GM12873 (cell line): ENCODE measurements around the gene MRPL36.

Source experiments
- TF ChIP-seq, protein P1 (sequence below): IDR thresholded peaks from 2 replicates; pipeline ENCODE4 v1.5.1; 2012; ENCODE audit warnings: low read depth, mild to moderate bottlenecking, moderate library complexity, low read length, control low read depth; ENCODE audit not compliant: insufficient read depth; ENCODE audit errors: missing control alignments

Gene MRPL36

DNA sequence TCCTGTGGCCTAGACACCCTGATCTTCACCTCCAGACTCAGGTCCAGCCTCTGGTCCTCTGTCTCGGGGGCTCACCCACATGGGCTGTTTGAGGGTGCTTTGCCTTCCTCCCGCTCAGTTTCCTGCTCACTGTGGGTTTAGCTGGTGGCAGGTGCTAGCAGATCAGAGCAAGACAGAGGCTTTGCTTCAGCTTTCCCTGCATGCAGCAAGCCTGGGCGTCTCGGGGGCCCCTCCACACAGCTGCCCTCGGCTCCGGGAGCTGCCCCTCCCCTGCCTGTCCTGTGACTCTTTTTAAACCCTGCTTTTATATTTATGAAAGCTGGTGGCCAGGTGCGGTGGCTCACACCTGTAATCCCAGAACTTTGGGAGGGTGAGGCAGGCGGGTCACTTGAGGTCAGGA, 14.6 kb downstream of the MRPL36 start:
- TF ChIP-seq, protein P1, sequence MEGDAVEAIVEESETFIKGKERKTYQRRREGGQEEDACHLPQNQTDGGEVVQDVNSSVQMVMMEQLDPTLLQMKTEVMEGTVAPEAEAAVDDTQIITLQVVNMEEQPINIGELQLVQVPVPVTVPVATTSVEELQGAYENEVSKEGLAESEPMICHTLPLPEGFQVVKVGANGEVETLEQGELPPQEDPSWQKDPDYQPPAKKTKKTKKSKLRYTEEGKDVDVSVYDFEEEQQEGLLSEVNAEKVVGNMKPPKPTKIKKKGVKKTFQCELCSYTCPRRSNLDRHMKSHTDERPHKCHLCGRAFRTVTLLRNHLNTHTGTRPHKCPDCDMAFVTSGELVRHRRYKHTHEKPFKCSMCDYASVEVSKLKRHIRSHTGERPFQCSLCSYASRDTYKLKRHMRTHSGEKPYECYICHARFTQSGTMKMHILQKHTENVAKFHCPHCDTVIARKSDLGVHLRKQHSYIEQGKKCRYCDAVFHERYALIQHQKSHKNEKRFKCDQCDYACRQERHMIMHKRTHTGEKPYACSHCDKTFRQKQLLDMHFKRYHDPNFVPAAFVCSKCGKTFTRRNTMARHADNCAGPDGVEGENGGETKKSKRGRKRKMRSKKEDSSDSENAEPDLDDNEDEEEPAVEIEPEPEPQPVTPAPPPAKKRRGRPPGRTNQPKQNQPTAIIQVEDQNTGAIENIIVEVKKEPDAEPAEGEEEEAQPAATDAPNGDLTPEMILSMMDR, result no peak

DNA sequence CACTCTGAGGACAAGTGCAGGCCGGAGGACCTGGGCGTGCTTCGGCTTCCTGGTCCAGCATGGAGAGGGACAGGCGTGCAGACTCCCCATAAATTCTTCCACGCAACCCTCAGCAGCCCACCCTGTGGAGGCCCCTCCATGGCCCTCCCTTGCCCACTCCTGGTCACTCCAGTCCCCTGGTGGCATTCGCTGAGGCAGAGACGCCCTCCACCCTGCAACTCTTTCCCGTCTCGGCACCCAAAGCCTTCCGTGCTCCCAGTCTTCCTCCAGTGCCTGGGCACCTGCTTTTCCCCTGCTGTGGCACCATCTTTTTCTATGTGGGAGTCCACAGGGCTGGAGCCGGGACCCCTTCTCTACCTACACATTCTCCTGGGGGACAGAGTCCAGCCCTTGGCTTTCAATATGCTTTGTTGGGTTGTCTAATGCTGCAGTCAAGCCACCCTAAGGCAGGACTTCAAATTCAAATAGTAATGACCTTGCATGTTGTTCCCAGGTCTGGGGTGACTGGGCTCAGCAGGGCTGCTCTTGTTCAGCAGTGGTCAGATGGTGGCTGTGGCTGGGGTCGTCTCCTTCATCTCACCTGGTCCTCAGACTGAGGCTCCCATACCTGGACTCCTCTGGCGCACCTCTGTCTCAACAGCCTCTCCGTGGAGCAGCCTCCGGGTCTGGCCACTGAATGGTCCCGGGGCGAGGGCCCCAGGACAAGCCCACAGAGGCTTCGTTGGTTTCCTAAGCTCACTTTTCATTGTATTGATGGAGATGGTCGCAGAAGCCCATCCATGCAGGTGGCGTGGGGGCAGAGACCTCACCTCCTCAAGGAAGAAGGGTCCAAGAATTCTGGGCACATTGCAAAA, 15.2 kb downstream of the MRPL36 start:
- TF ChIP-seq, protein P1, result no peak

DNA sequence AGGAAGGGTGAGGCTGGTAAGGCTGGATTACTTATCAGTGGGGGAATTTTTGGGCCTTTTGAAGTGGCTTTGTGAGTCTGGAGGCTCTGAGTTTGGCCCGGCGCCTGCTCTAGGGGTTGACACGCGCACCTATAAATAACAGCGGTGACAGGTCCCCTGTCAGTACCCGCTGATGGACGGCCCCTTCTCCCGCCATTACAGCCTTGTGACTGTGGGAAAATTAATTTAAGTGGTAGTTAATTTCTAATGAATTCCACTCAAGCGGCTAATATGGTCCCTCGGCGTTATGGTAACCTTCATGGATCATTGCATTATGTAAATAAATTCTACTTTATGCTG, 16.5 kb downstream of the MRPL36 start:
- TF ChIP-seq, protein P1, result no peak

DNA sequence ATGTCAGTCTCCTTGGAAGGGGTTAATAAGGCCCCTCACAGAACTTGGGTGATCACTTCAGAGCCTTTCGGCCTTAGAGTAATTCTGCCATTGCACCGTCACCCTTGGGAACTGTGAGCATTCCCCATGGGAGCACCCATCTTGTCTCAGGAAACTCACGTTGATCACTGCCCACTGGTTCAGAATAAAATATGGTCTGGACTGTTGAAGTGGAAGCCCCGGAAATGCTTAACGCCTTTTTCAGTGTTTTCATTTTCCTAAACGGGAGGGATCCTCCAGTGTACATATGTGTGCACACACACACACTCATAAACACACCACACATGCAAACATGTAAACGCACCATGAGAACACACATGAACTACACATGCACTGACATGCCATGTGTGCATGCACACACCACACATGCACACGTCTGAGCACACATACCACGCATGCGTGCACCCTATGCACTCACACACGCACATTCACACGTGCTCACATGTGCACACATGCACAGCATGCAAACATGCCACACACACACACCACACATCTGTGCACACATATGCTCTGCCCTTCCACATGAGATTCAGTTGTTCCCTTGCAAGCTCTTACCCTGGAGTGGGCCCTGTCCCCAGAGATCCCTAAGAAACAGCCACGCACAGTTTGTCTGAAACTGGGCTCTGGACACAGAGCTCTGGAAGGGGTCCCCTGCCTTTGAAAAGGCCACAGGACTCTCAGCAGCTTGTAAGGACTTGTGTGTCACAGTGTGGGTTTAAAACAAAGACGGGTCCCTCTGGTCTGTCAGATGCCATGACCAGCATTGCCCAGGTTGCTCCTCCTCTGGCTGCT, 17.0 kb downstream of the MRPL36 start:
- TF ChIP-seq, protein P1, result no peak

DNA sequence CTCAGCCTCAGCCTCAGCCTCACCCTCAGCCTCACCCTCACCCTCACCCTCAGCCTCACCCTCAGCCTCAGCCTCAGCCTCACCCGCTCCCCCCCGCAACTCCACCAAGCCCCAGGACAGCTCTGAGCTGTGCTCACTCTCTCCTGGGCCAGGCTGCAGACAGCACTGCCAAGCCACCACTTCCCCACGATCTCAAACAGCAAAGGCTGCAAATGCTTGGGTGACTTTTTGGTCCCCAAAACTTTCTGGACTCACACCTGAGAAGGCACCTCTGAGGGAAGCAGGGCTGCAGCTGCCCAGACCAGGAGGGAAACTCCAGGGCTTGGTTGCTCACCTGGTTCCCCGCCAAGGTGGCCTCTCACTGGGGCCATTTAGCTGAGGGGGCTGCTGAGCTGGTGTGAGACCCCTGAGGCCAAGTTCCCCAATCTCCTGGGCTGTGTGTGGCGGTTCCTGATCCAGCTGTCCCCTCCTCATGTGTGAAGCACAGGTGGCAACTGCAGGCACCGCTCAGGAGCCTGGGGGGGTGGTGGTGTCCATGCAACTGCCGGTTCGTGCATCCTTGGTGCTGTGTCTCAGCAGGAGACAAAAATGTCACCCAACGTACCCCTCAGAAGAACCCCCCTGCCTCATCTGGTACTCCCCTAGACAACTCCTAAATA, 17.8 kb downstream of the MRPL36 start:
- TF ChIP-seq, protein P1, result no peak

DNA sequence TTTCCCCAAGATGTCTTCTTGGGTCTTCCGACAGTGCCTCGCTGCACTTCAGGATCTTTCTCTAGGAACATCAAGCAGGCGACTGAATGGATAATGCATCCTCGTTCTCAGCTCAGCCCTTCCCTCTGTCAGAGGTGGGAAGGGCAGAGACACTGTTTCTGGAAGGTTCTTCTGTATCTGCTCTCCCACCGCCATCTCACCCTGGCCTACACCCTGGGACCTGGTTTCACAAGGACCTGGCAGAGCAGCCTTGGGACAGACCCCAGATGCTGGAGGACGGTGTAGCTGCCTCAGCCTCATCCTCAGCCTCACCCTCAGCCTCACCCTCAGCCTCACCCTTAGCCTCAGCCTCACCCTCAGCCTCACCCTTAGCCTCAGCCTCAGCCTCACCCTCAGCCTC, 18.5 kb downstream of the MRPL36 start:
- TF ChIP-seq, protein P1, result no peak

DNA sequence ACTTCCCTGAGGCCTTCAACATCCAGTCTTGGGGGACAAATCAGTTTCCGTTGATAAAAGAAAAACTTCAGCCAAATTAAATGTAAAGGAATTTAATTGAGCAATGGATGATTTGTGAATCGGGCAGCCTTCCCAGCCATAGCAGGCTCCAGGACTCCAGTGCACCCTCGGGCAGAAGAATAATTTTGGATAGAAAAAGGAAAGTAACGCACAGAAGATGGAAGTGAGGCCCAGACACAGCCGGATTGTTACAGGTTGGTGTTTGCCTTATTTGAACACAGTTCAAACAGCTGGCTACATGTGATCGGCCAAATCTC, 19.1 kb downstream of the MRPL36 start:
- TF ChIP-seq, protein P1, result no peak
